Activated CD4-positive, alpha-beta T cell treated with anti-CD3 and anti-CD28 coated beads for 4 hours (primary cell): ENCODE results near the gene PDZD7.

Source experiments
- DNase-seq, 2 donors: peaks; one replicate each; pipeline ENCODE4 v3.0.0-alpha.2; 2020

Gene PDZD7

DNA sequence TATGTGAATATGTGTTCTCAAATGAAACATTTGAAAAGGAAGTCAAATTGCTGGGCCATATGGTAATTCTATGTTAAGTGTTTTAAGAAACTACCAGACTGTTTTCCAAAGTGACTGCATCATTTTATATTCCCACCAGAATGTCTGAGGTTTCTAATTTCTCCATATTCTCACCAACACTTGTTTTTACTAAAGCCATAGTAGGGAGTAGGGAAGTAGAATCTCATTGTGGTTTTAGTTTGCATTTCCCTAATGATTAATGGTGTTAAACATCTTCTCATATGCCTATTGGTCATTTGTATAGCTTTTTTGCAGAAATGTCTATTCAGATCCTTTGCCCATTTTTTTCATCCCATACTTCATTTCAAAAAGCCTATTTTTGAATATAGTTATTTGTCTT is 70.7 kb downstream of the PDZD7 start:
- DNase-seq = no peak
